Ishikawa (cell line): ENCODE data around the gene PRKCZ.

ENCODE experiments used
- FOXM1 ChIP-seq: IDR thresholded peaks from 2 replicates; pipeline ENCODE4 v1.6.1; 2012; ENCODE audit warnings: low read depth, borderline replicate concordance
- NFIC ChIP-seq: IDR thresholded peaks from 2 replicates; pipeline ENCODE4 v1.6.1; 2012
- RAD21 ChIP-seq: IDR thresholded peaks from 2 replicates; pipeline ENCODE4 v1.6.1; 2012; ENCODE audit warnings: low read depth
- TAF1 ChIP-seq: IDR thresholded peaks from 2 replicates; pipeline ENCODE4 v1.6.1; 2012; ENCODE audit warnings: low read depth, mild to moderate bottlenecking
- TEAD4 ChIP-seq: IDR thresholded peaks from 2 replicates; pipeline ENCODE4 v1.6.1; 2012
- YY1 ChIP-seq: IDR thresholded peaks from 2 replicates; pipeline ENCODE4 v1.6.1; 2012; ENCODE audit warnings: low read depth

- no peak for TF ChIP-seq FOXM1
- TF ChIP-seq RAD21, result no peak
- no peak for TF ChIP-seq TEAD4
- peak; percentile 68 for TF ChIP-seq YY1
- 0 out of 2 replicates have a peak, but pooled peaks have one; percentile 24 for TF ChIP-seq TAF1
- TF ChIP-seq NFIC, result no peak
These were observed 216 bp downstream of the PRKCZ start for GRCh38 chr1:2050461-2050792.
